ENCODE data around the gene TIMM29. TPM values are rescaled to one million over a fixed set of nuclear protein-coding genes. Genes with fewer than 3 reads are reported as not detected.

TIMM29 gene
- total and polyA plus RNA-seq, 2 of the 13 experiments (the other 11 are each of a cell fraction or from before 2014, with no cell fraction given) = 7.1 to 33.8 TPM

- TF ChIP-seq MIXL1 (CRISPR knock-in tag; IDR thresholded peaks at IDR 0.05) = peak; percentile 63; the same call in 1 of the 2 replicates
- TF ChIP-seq PAF1 (CRISPR knock-in tag; IDR thresholded peaks at IDR 0.05) = no peak
- 0 out of 2 replicates have a peak, but pooled peaks have one; percentile 36 for TF ChIP-seq ZNF83 (CRISPR knock-in tag; IDR thresholded peaks at IDR 0.05; ENCODE audit: borderline replicate concordance)
- TF ChIP-seq ZBTB25 (CRISPR knock-in tag; IDR thresholded peaks at IDR 0.05) = peak; percentile 90
- TF ChIP-seq ZNF263 (CRISPR knock-in tag; IDR thresholded peaks at IDR 0.05) = no peak; the same call in 1 of the 2 replicates
- TF ChIP-seq CERS6 (CRISPR knock-in tag; IDR thresholded peaks at IDR 0.05) = no peak
- peak; percentile 60; the same call in 1 of the 2 replicates for TF ChIP-seq ZNF431 (CRISPR knock-in tag; IDR thresholded peaks at IDR 0.05; ENCODE audit: borderline replicate concordance, low read depth)
- TF ChIP-seq ZNF546 (CRISPR knock-in tag; conservative IDR thresholded peaks at IDR 0.05) = peak; percentile 70; the same call in 1 of the 2 replicates
- TF ChIP-seq REXO4 (CRISPR knock-in tag; IDR thresholded peaks at IDR 0.05; ENCODE audit: borderline replicate concordance) = no peak
- TF ChIP-seq ZNF207 (IDR thresholded peaks at IDR 0.05; ENCODE audit: borderline replicate concordance) = no peak
- TF ChIP-seq ZNF674 (CRISPR knock-in tag; IDR thresholded peaks at IDR 0.05; ENCODE audit: low read depth) = no peak
- no peak for TF ChIP-seq TCF12 (IDR thresholded peaks at IDR 0.05)
- peak; percentile 59; the same call in 1 of the 2 replicates for TF ChIP-seq TCF12 (CRISPR knock-in tag; IDR thresholded peaks at IDR 0.05)
- TF ChIP-seq, protein P1, sequence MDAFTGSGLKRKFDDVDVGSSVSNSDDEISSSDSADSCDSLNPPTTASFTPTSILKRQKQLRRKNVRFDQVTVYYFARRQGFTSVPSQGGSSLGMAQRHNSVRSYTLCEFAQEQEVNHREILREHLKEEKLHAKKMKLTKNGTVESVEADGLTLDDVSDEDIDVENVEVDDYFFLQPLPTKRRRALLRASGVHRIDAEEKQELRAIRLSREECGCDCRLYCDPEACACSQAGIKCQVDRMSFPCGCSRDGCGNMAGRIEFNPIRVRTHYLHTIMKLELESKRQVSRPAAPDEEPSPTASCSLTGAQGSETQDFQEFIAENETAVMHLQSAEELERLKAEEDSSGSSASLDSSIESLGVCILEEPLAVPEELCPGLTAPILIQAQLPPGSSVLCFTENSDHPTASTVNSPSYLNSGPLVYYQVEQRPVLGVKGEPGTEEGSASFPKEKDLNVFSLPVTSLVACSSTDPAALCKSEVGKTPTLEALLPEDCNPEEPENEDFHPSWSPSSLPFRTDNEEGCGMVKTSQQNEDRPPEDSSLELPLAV (CRISPR knock-in tag; conservative IDR thresholded peaks at IDR 0.05; ENCODE audit: low read depth) = no peak
- no peak; the same call in 1 of the 2 replicates for TF ChIP-seq ZNF362 (CRISPR knock-in tag; IDR thresholded peaks at IDR 0.05; ENCODE audit: borderline replicate concordance)
- TF ChIP-seq, protein P2, sequence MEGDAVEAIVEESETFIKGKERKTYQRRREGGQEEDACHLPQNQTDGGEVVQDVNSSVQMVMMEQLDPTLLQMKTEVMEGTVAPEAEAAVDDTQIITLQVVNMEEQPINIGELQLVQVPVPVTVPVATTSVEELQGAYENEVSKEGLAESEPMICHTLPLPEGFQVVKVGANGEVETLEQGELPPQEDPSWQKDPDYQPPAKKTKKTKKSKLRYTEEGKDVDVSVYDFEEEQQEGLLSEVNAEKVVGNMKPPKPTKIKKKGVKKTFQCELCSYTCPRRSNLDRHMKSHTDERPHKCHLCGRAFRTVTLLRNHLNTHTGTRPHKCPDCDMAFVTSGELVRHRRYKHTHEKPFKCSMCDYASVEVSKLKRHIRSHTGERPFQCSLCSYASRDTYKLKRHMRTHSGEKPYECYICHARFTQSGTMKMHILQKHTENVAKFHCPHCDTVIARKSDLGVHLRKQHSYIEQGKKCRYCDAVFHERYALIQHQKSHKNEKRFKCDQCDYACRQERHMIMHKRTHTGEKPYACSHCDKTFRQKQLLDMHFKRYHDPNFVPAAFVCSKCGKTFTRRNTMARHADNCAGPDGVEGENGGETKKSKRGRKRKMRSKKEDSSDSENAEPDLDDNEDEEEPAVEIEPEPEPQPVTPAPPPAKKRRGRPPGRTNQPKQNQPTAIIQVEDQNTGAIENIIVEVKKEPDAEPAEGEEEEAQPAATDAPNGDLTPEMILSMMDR (CRISPR knock-in tag; IDR thresholded peaks at IDR 0.05) = no peak
- TF ChIP-seq, protein P3, sequence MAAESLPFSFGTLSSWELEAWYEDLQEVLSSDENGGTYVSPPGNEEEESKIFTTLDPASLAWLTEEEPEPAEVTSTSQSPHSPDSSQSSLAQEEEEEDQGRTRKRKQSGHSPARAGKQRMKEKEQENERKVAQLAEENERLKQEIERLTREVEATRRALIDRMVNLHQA (CRISPR knock-in tag; IDR thresholded peaks at IDR 0.05) = no peak
- TF ChIP-seq, protein P4, sequence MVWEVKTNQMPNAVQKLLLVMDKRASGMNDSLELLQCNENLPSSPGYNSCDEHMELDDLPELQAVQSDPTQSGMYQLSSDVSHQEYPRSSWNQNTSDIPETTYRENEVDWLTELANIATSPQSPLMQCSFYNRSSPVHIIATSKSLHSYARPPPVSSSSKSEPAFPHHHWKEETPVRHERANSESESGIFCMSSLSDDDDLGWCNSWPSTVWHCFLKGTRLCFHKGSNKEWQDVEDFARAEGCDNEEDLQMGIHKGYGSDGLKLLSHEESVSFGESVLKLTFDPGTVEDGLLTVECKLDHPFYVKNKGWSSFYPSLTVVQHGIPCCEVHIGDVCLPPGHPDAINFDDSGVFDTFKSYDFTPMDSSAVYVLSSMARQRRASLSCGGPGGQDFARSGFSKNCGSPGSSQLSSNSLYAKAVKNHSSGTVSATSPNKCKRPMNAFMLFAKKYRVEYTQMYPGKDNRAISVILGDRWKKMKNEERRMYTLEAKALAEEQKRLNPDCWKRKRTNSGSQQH (CRISPR knock-in tag; IDR thresholded peaks at IDR 0.05; ENCODE audit: low read depth) = peak; percentile 89; the same call in 1 of the 2 replicates
- no peak for TF ChIP-seq ZNF24 (IDR thresholded peaks at IDR 0.05)
- no peak for TF ChIP-seq ZSCAN9 (CRISPR knock-in tag; IDR thresholded peaks at IDR 0.05; ENCODE audit: borderline replicate concordance)
These were observed at the start of gene TIMM29, which contains the start of gene YIPF2 (continued) for GRCh38 chr19:10928563-10929401.

Data from HepG2 (cell line).